ENCODE measurements around the gene PDZD2. TPM values are rescaled to one million over a fixed set of nuclear protein-coding genes. Genes with fewer than 3 reads are reported as not detected.

Gene PDZD2
- total RNA-seq, 2 experiments from 2014 or later, result 0.04 to 0.14 TPM

- DNase-seq (no peak), ATAC-seq (peak; percentile 13)
- Mint-ChIP-seq H3K27me3 (peaks cover 17% of the 10 kb centered on the region), H3K27ac (no peak overlapping the region), H3K36me3 (ENCODE audit: low read depth) (no peaks in the 10 kb centered on the region), H3K9me3 (ENCODE audit: low read depth) (no peaks in the 10 kb centered on the region), H3K4me1 (peaks cover 16% of the 10 kb centered on the region), H3K4me3 (peak overlapping the region; percentile 23)
- intact Hi-C loops (cut with DNase I, micrococcal nuclease), result loop anchor here in 1 of 2 experiments (1.0 kb wide), 1 partner anchor 107 kb away; the partner anchor contains the start of genes C5orf22 and DROSHA
- ChIA-PET CTCF (interaction anchor here (1.3 kb wide), 1 partner anchor 18 kb away, joined by 3 read pairs; no protein-coding TSS in a partner anchor), POLR2A (no interaction called here)
These were observed 815 bp downstream of the PDZD2 start for GRCh38 chr5:31639481-31640411.

GRCh38 chr5:31640573-31640972 is 1.6 kb downstream of the PDZD2 start:
- Mint-ChIP-seq H3K27ac (no peak overlapping the region), H3K9me3 (ENCODE audit: low read depth) (no peaks in the 10 kb centered on the region), H3K4me3 (no peak overlapping the region), H3K4me1 (peaks cover 16% of the 10 kb centered on the region), H3K27me3 (peaks cover 17% of the 10 kb centered on the region), H3K36me3 (ENCODE audit: low read depth) (no peaks in the 10 kb centered on the region)
- intact Hi-C loops (cut with DNase I, micrococcal nuclease), result no loop called here
- no peak for DNase-seq
- no peak for ATAC-seq
- POLR2A ChIA-PET, result no interaction called here
- CTCF ChIA-PET, result no interaction called here

- H3K4me1 Mint-ChIP-seq, result peaks cover 16% of the 10 kb centered on the region
- POLR2A ChIA-PET, result no interaction called here
- no peak overlapping the region for H3K4me3 Mint-ChIP-seq
These were observed 2.1 kb downstream of the PDZD2 start for GRCh38 chr5:31641059-31641458.

GRCh38 chr5:31641575-31641974 is 2.6 kb downstream of the PDZD2 start:
- Mint-ChIP-seq H3K36me3 (ENCODE audit: low read depth) (no peaks in the 10 kb centered on the region), H3K4me3 (no peak overlapping the region), H3K27ac (no peak overlapping the region), H3K27me3 (peaks cover 15% of the 10 kb centered on the region), H3K4me1 (peaks cover 16% of the 10 kb centered on the region), H3K9me3 (ENCODE audit: low read depth) (no peaks in the 10 kb centered on the region)
- POLR2A ChIA-PET, result no interaction called here
- CTCF ChIA-PET, result no interaction called here
- ATAC-seq, result no peak
- intact Hi-C loops (cut with DNase I, micrococcal nuclease), result no loop called here
- no peak for DNase-seq

More at GRCh38 chr5:31641059-31641458, 2.1 kb downstream of the PDZD2 start:
- DNase-seq (no peak), ATAC-seq (no peak)
- Mint-ChIP-seq H3K27me3 (peaks cover 16% of the 10 kb centered on the region), H3K27ac (no peak overlapping the region), H3K36me3 (ENCODE audit: low read depth) (no peaks in the 10 kb centered on the region), H3K9me3 (ENCODE audit: low read depth) (no peaks in the 10 kb centered on the region)
- intact Hi-C loops (cut with DNase I, micrococcal nuclease), result no loop called here
- CTCF ChIA-PET, result no interaction called here

- no peaks in the 10 kb centered on the region for H3K27me3 Mint-ChIP-seq
- no peaks in the 10 kb centered on the region for H3K4me1 Mint-ChIP-seq
- intact Hi-C loops (cut with DNase I, micrococcal nuclease), result no loop called here
- no peak overlapping the region for H3K27ac Mint-ChIP-seq
- DNase-seq (no peak), ATAC-seq (no peak)
- H3K9me3 Mint-ChIP-seq (ENCODE audit: low read depth), result no peaks in the 10 kb centered on the region
- CTCF ChIA-PET, result interaction anchor here (1.5 kb wide), 1 partner anchor 14 kb away, joined by 5 read pairs; no protein-coding TSS in a partner anchor
- POLR2A ChIA-PET, result no interaction called here
- H3K36me3 Mint-ChIP-seq (ENCODE audit: low read depth), result no peaks in the 10 kb centered on the region
- H3K4me3 Mint-ChIP-seq, result no peak overlapping the region
These were observed 6.6 kb downstream of the PDZD2 start for GRCh38 chr5:31645420-31646081.

GRCh38 chr5:31648326-31648725 is 9.4 kb downstream of the PDZD2 start:
- H3K4me1 Mint-ChIP-seq, result no peaks in the 10 kb centered on the region
- H3K9me3 Mint-ChIP-seq (ENCODE audit: low read depth), result no peaks in the 10 kb centered on the region
- no peak overlapping the region for H3K27ac Mint-ChIP-seq
- no peak for ATAC-seq
- CTCF ChIA-PET, result interaction anchor here (0.6 kb wide), 1 partner anchor 232 kb away, joined by 3 read pairs; no protein-coding TSS in a partner anchor
- no peak overlapping the region for H3K4me3 Mint-ChIP-seq
- POLR2A ChIA-PET, result no interaction called here
- no peak for DNase-seq
- H3K36me3 Mint-ChIP-seq (ENCODE audit: low read depth), result no peaks in the 10 kb centered on the region
- intact Hi-C loops (cut with DNase I, micrococcal nuclease), result no loop called here
- H3K27me3 Mint-ChIP-seq, result no peaks in the 10 kb centered on the region

GRCh38 chr5:31651241-31651640 is 12.3 kb downstream of the PDZD2 start:
- no peaks in the 10 kb centered on the region for H3K4me1 Mint-ChIP-seq
- ATAC-seq (no peak), DNase-seq (no peak)
- intact Hi-C loops (cut with DNase I, micrococcal nuclease), result no loop called here
- H3K9me3 Mint-ChIP-seq (ENCODE audit: low read depth), result no peaks in the 10 kb centered on the region
- ChIA-PET POLR2A (no interaction called here), CTCF (interaction anchor here (1.0 kb wide), 1 partner anchor 13 kb away, joined by 3 read pairs; no protein-coding TSS in a partner anchor)
- peaks cover 3% of the 10 kb centered on the region for H3K27me3 Mint-ChIP-seq
- H3K36me3 Mint-ChIP-seq (ENCODE audit: low read depth), result no peaks in the 10 kb centered on the region
- H3K4me3 Mint-ChIP-seq, result no peak overlapping the region
- H3K27ac Mint-ChIP-seq, result no peak overlapping the region

GRCh38 chr5:31655491-31655890 is 16.6 kb downstream of the PDZD2 start:
- POLR2A ChIA-PET, result no interaction called here
- H3K9me3 Mint-ChIP-seq (ENCODE audit: low read depth), result peaks cover 3% of the 10 kb centered on the region
- H3K27ac Mint-ChIP-seq, result no peak overlapping the region
- peaks cover 17% of the 10 kb centered on the region for H3K27me3 Mint-ChIP-seq
- intact Hi-C loops (cut with DNase I, micrococcal nuclease), result no loop called here
- DNase-seq, result no peak
- H3K4me3 Mint-ChIP-seq, result no peak overlapping the region
- ATAC-seq, result no peak
- no peaks in the 10 kb centered on the region for H3K4me1 Mint-ChIP-seq
- H3K36me3 Mint-ChIP-seq (ENCODE audit: low read depth), result no peaks in the 10 kb centered on the region
- CTCF ChIA-PET, result no interaction called here

- intact Hi-C loops (cut with DNase I, micrococcal nuclease), result no loop called here
- DNase-seq (no peak), ATAC-seq (no peak)
- Mint-ChIP-seq H3K27ac (no peak overlapping the region), H3K27me3 (peaks cover 17% of the 10 kb centered on the region), H3K4me3 (no peak overlapping the region), H3K36me3 (ENCODE audit: low read depth) (no peaks in the 10 kb centered on the region), H3K9me3 (ENCODE audit: low read depth) (peaks cover 4% of the 10 kb centered on the region), H3K4me1 (no peaks in the 10 kb centered on the region)
- POLR2A ChIA-PET, result no interaction called here
- CTCF ChIA-PET, result interaction anchor here (0.7 kb wide), 1 partner anchor 19 kb away, joined by 3 read pairs; no protein-coding TSS in a partner anchor
These were observed 17.9 kb downstream of the PDZD2 start for GRCh38 chr5:31656806-31657205.

GRCh38 chr5:31657315-31657979 is 18.5 kb downstream of the PDZD2 start:
- no peak for DNase-seq
- peaks cover 17% of the 10 kb centered on the region for H3K27me3 Mint-ChIP-seq
- no peak for ATAC-seq
- H3K36me3 Mint-ChIP-seq (ENCODE audit: low read depth), result no peaks in the 10 kb centered on the region
- H3K27ac Mint-ChIP-seq, result no peak overlapping the region
- intact Hi-C loops (cut with DNase I, micrococcal nuclease), result no loop called here
- H3K4me1 Mint-ChIP-seq, result no peaks in the 10 kb centered on the region
- no peak overlapping the region for H3K4me3 Mint-ChIP-seq
- peaks cover 4% of the 10 kb centered on the region for H3K9me3 Mint-ChIP-seq (ENCODE audit: low read depth)
- POLR2A ChIA-PET, result no interaction called here
- CTCF ChIA-PET, result interaction anchor here (0.7 to 0.8 kb wide), 2 partner anchors 18 to 69 kb away, joined by 3 read pairs; no protein-coding TSS in a partner anchor

- Mint-ChIP-seq H3K4me1 (no peaks in the 10 kb centered on the region), H3K27me3 (peaks cover 15% of the 10 kb centered on the region), H3K36me3 (ENCODE audit: low read depth) (no peaks in the 10 kb centered on the region), H3K9me3 (ENCODE audit: low read depth) (peaks cover 4% of the 10 kb centered on the region), H3K4me3 (no peak overlapping the region), H3K27ac (no peak overlapping the region)
- intact Hi-C loops (cut with DNase I, micrococcal nuclease), result loop anchor here in 1 of 2 experiments (5.0 kb wide), 1 partner anchor 79 kb away; no protein-coding TSS in a partner anchor
- no peak for DNase-seq
- ATAC-seq, result no peak
- ChIA-PET POLR2A (no interaction called here), CTCF (no interaction called here)
These were observed 22.3 kb downstream of the PDZD2 start for GRCh38 chr5:31661257-31661656.
